Liver (tissue), 3 donors: Measurements from ENCODE around the gene TTC28.

Experiments used
- HNF4G ChIP-seq: IDR thresholded peaks from 2 replicates; pipeline ENCODE4 v1.6.1; 2016; ENCODE audit warnings: antibody characterized with exemption
- TAF1 ChIP-seq: conservative IDR thresholded peaks from 2 replicates; pipeline ENCODE4 v1.6.1; 2016; ENCODE audit warnings: antibody characterized with exemption, mild to moderate bottlenecking
- YY1 ChIP-seq: IDR thresholded peaks from 2 replicates; pipeline ENCODE4 v1.6.1; 2016; ENCODE audit warnings: antibody characterized with exemption, mild to moderate bottlenecking
- TF ChIP-seq, protein P1 (sequence below): fragments of 150-350 bp; IDR thresholded peaks from 2 replicates; pipeline ENCODE4 v1.5.1; 2017; ENCODE audit warnings: improper control_type of control experiment, low read depth, low read length; ENCODE audit not compliant: missing input control
- TF ChIP-seq, protein P2 (sequence below): IDR thresholded peaks from 2 replicates; pipeline ENCODE4 v1.6.1; 2016; ENCODE audit warnings: antibody characterized with exemption
- TF ChIP-seq, protein P3 (sequence below): IDR thresholded peaks from 2 replicates; pipeline ENCODE4 v1.6.1; 2016; ENCODE audit warnings: antibody characterized with exemption, mild to moderate bottlenecking
- donor health status: healthy.
- donor health status: healthy.

DNA sequence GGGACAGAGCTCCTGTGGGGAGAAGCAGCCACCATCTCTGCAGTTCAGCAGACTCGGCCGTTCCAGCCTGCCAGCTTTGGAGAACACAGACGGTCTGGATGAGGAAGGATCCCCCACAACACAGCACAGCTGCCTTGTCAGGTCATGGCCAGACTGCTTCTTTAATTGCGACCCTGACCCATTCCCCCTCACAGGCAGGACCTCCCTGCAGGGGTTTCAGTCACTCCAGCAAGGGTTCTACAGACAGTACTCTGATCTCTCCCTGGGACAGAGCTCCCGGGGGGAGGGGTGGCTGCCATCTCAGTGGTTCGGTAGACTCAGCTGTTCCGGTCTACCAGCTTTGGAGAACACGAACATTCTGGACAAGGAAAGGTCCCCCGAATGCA lies 173.5 kb downstream of the TTC28 start:
- TF ChIP-seq, protein P1, sequence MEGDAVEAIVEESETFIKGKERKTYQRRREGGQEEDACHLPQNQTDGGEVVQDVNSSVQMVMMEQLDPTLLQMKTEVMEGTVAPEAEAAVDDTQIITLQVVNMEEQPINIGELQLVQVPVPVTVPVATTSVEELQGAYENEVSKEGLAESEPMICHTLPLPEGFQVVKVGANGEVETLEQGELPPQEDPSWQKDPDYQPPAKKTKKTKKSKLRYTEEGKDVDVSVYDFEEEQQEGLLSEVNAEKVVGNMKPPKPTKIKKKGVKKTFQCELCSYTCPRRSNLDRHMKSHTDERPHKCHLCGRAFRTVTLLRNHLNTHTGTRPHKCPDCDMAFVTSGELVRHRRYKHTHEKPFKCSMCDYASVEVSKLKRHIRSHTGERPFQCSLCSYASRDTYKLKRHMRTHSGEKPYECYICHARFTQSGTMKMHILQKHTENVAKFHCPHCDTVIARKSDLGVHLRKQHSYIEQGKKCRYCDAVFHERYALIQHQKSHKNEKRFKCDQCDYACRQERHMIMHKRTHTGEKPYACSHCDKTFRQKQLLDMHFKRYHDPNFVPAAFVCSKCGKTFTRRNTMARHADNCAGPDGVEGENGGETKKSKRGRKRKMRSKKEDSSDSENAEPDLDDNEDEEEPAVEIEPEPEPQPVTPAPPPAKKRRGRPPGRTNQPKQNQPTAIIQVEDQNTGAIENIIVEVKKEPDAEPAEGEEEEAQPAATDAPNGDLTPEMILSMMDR, result no peak
- TF ChIP-seq, protein P2, sequence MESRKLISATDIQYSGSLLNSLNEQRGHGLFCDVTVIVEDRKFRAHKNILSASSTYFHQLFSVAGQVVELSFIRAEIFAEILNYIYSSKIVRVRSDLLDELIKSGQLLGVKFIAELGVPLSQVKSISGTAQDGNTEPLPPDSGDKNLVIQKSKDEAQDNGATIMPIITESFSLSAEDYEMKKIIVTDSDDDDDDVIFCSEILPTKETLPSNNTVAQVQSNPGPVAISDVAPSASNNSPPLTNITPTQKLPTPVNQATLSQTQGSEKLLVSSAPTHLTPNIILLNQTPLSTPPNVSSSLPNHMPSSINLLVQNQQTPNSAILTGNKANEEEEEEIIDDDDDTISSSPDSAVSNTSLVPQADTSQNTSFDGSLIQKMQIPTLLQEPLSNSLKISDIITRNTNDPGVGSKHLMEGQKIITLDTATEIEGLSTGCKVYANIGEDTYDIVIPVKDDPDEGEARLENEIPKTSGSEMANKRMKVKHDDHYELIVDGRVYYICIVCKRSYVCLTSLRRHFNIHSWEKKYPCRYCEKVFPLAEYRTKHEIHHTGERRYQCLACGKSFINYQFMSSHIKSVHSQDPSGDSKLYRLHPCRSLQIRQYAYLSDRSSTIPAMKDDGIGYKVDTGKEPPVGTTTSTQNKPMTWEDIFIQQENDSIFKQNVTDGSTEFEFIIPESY, result no peak
- TF ChIP-seq TAF1 (no peak), HNF4G (no peak), YY1 (no peak)
- TF ChIP-seq, protein P3, sequence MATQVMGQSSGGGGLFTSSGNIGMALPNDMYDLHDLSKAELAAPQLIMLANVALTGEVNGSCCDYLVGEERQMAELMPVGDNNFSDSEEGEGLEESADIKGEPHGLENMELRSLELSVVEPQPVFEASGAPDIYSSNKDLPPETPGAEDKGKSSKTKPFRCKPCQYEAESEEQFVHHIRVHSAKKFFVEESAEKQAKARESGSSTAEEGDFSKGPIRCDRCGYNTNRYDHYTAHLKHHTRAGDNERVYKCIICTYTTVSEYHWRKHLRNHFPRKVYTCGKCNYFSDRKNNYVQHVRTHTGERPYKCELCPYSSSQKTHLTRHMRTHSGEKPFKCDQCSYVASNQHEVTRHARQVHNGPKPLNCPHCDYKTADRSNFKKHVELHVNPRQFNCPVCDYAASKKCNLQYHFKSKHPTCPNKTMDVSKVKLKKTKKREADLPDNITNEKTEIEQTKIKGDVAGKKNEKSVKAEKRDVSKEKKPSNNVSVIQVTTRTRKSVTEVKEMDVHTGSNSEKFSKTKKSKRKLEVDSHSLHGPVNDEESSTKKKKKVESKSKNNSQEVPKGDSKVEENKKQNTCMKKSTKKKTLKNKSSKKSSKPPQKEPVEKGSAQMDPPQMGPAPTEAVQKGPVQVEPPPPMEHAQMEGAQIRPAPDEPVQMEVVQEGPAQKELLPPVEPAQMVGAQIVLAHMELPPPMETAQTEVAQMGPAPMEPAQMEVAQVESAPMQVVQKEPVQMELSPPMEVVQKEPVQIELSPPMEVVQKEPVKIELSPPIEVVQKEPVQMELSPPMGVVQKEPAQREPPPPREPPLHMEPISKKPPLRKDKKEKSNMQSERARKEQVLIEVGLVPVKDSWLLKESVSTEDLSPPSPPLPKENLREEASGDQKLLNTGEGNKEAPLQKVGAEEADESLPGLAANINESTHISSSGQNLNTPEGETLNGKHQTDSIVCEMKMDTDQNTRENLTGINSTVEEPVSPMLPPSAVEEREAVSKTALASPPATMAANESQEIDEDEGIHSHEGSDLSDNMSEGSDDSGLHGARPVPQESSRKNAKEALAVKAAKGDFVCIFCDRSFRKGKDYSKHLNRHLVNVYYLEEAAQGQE, result no peak
